BJ (cell line): Measurements from ENCODE around the gene ANKZF1. TPM values are rescaled to one million over a fixed set of nuclear protein-coding genes. Genes with fewer than 3 reads are reported as not detected.

Source experiments
- CTCF ChIA-PET: fragments of 350-600 bp; formaldehyde crosslinking; extraction: SDS; loops from one replicate; lab custom pipeline; 2021; ENCODE audit warnings: antibody characterized with exemption, inconsistent platforms; lab: Yijun Ruan, JAX
- POLR2A ChIA-PET: fragments of 300-600 bp; sonication (Branson Sonifier 250); formaldehyde crosslinking; extraction: SDS; loops from one replicate; lab custom pipeline; 2021; ENCODE audit warnings: antibody characterized with exemption; lab: Charles Lee
- DNase-seq: peaks from one replicate; pipeline ENCODE4 v3.0.0-alpha.2; 2011; ENCODE audit warnings: low read depth
- H3K27me3 ChIP-seq: 2 replicates; pipeline ENCODE4 v1.6.0; 2011; ENCODE audit warnings: low read length; ENCODE audit not compliant: control insufficient read depth, insufficient read depth
- H3K36me3 ChIP-seq: 2 replicates; pipeline ENCODE4 v1.5.1; 2011; ENCODE audit warnings: low read length; ENCODE audit not compliant: control insufficient read depth, insufficient read depth
- H3K4me3 ChIP-seq: 2 replicates; pipeline ENCODE4 v1.5.1; 2011; ENCODE audit warnings: low read depth, mild to moderate bottlenecking, control low read depth, low read length
- polyA plus RNA-seq: library from polyadenylated mRNA; depleted of rRNA; stranded (reverse); fragments of >200 nt; gene quantifications from 2 replicates; pipeline ENCODE4 v1.2.3, GENCODE V29; 2011
- TF ChIP-seq, protein P1 (sequence below): IDR thresholded peaks from 2 replicates; pipeline ENCODE4 v1.5.1; 2011; ENCODE audit warnings: low read depth, mild to moderate bottlenecking, control low read depth, inconsistent platforms, low read length, moderate library complexity; ENCODE audit not compliant: insufficient read depth

Gene ANKZF1
- polyA plus RNA-seq, 1 experiment: 37.7 TPM

- TF ChIP-seq, protein P1, sequence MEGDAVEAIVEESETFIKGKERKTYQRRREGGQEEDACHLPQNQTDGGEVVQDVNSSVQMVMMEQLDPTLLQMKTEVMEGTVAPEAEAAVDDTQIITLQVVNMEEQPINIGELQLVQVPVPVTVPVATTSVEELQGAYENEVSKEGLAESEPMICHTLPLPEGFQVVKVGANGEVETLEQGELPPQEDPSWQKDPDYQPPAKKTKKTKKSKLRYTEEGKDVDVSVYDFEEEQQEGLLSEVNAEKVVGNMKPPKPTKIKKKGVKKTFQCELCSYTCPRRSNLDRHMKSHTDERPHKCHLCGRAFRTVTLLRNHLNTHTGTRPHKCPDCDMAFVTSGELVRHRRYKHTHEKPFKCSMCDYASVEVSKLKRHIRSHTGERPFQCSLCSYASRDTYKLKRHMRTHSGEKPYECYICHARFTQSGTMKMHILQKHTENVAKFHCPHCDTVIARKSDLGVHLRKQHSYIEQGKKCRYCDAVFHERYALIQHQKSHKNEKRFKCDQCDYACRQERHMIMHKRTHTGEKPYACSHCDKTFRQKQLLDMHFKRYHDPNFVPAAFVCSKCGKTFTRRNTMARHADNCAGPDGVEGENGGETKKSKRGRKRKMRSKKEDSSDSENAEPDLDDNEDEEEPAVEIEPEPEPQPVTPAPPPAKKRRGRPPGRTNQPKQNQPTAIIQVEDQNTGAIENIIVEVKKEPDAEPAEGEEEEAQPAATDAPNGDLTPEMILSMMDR: no peak
- H3K4me3 ChIP-seq: no peak overlapping the region
- POLR2A ChIA-PET: no interaction called here
- CTCF ChIA-PET: no interaction called here
- no peak for DNase-seq
- H3K36me3 ChIP-seq: peaks cover 22% of the 10 kb centered on the region
- H3K27me3 ChIP-seq: no peaks in the 10 kb centered on the region
Observed at GRCh38 chr2:219213486-219214071, 16.0 kb upstream of the ANKZF1 start.

DNA sequence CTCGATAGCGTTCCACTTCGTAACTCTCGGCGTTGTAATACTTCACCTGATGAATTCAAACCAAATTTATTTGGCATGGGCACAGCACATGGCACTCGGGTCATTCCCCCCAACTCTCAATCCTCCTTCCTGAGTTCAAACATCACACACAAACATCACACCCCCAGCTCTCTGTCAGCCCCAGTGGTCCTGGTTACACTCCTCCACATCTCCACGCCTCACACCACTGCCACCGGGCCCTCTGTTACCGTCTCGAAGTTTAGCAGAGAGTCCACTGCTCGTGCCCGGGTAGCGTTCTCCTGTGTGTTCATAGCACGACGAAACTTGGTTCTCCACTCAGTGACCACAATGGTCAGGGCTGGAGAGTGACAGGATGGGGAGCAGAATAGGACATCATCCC, 15.5 kb upstream of the ANKZF1 start:
- POLR2A ChIA-PET: no interaction called here
- H3K4me3 ChIP-seq: no peak overlapping the region
- peaks cover 19% of the 10 kb centered on the region for H3K36me3 ChIP-seq
- H3K27me3 ChIP-seq: no peaks in the 10 kb centered on the region
- CTCF ChIA-PET: interaction anchor here (0.8 kb wide), 1 partner anchor 17 kb away, joined by 3 read pairs; no protein-coding TSS in a partner anchor
- TF ChIP-seq, protein P1: no peak
- DNase-seq: no peak

GRCh38 chr2:219214786-219215185, 14.8 kb upstream of the ANKZF1 start:
- no peak for DNase-seq
- POLR2A ChIA-PET: no interaction called here

GRCh38 chr2:219215871-219216534, 13.6 kb upstream of the ANKZF1 start:
- CTCF ChIA-PET: interaction anchor here (0.7 to 2.1 kb wide), 6 partner anchors 9 to 79 kb away, joined by 3 to 11 read pairs (median 4); partner anchors contain the start of genes DNAJB2 and ZFAND2B
- TF ChIP-seq, protein P1: no peak
- Histone ChIP-seq H3K36me3 (peaks cover 26% of the 10 kb centered on the region), H3K27me3 (no peaks in the 10 kb centered on the region), H3K4me3 (no peak overlapping the region)
- DNase-seq: no peak
- POLR2A ChIA-PET: no interaction called here

More at GRCh38 chr2:219214786-219215185, 14.8 kb upstream of the ANKZF1 start:
- CTCF ChIA-PET: interaction anchor here (0.8 kb wide), 1 partner anchor 16 kb away, joined by 3 read pairs; no protein-coding TSS in a partner anchor
- TF ChIP-seq, protein P1: no peak
- Histone ChIP-seq H3K27me3 (no peaks in the 10 kb centered on the region), H3K4me3 (no peak overlapping the region), H3K36me3 (peaks cover 19% of the 10 kb centered on the region)

DNA sequence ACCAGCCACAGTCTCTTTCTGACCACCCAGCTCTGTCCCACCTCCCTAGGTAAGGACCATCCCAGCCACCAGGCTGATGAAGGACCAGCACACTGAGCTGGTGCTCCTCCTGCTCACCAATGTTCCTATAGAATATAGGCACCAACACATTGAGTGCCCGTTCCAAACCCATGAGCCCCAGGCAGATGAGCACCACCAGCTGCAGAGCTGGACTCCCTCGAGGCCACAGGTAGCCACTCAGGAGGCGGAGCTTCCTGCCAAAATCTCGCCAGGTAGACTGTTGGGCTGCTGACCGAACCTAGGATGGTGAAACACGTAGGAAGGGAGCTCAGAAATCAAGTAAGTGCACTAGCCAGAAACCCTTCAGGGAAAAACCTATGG, 13.1 kb upstream of the ANKZF1 start:
- POLR2A ChIA-PET: no interaction called here
- H3K36me3 ChIP-seq: peaks cover 29% of the 10 kb centered on the region
- H3K4me3 ChIP-seq: no peak overlapping the region
- TF ChIP-seq, protein P1: no peak
- no peaks in the 10 kb centered on the region for H3K27me3 ChIP-seq
- no peak for DNase-seq
- CTCF ChIA-PET: interaction anchor here (0.9 to 2.1 kb wide), 7 partner anchors 10 to 79 kb away, joined by 3 to 11 read pairs (median 4); partner anchors contain the start of genes DNAJB2, GLB1L, STK16 and ZFAND2B
